Vagina (tissue), 2 donors: Measurements from ENCODE around the gene LCLAT1. TPM values are rescaled to one million over a fixed set of nuclear protein-coding genes. Genes with fewer than 3 reads are reported as not detected.
"Not testable (repeated sequence)": the region's sequence is repeated elsewhere in the genome, so short reads cannot be mapped to it uniquely, and the experiment has no call there.

ENCODE experiments used
- DNase-seq, 2 donors: peaks; one replicate each; pipeline ENCODE4 v3.0.0-alpha.2; 2017; ENCODE audit errors: extremely low spot score in 2 of 2
- H3K27ac ChIP-seq: fragments of 200-600 bp; sonication (generic); one replicate; pipeline ENCODE4 v1.5.1; 2019
- H3K27me3 ChIP-seq: fragments of 200-600 bp; sonication (generic); one replicate; pipeline ENCODE4 v1.5.1; 2019
- H3K36me3 ChIP-seq, 2 donors: fragments of 200-600 bp; sonication (generic); one replicate each; pipeline ENCODE4 v1.5.1; 2017 to 2019
- H3K4me1 ChIP-seq: fragments of 200-600 bp; sonication (generic); one replicate; pipeline ENCODE4 v1.5.1; 2019
- H3K4me3 ChIP-seq, 2 donors: fragments of 200-600 bp; sonication (generic); 1 replicate in 1 of 2; 2 replicates in 1 of 2; pipeline ENCODE4 v1.5.1; 2016 to 2019
- H3K9me3 ChIP-seq: fragments of 200-600 bp; sonication (generic); one replicate; pipeline ENCODE4 v1.5.1; 2019
- CTCF ChIP-seq, 3 experiments: fragments of 450-650 bp in 2 of 3; fragments of 200-600 bp in 1 of 3; sonication (generic) in 1 of 3; IDR thresholded peaks; one replicate each; pipeline ENCODE4 v1.5.1; 2017 to 2019; ENCODE audit warnings: antibody characterized with exemption in 3 of 3, mild to moderate bottlenecking in 2 of 3, moderate library complexity in 2 of 3
- POLR2A ChIP-seq, 2 donors: fragments of 450-650 bp; IDR thresholded peaks; one replicate each; pipeline ENCODE4 v1.6.1; 2017; ENCODE audit warnings: antibody characterized with exemption in 2 of 2, mild to moderate bottlenecking in 2 of 2, moderate library complexity in 2 of 2
- POLR2AphosphoS5 ChIP-seq, 2 donors: sonication (generic); formaldehyde crosslinking; IDR thresholded peaks; one replicate each; pipeline ENCODE4 v1.9.0; 2017; ENCODE audit warnings: antibody characterized with exemption in 2 of 2, mild to moderate bottlenecking in 2 of 2, low read depth in 1 of 2; ENCODE audit not compliant: insufficient read depth in 1 of 2
- intact Hi-C: fragments of 100-400 bp; cut with DNase I; formaldehyde crosslinking; loops from one replicate; pipeline ENCODE4 v1.15.1; 2023
- total RNA-seq: library from RNA; depleted of rRNA; stranded (reverse); fragments of >200 nt; gene quantifications from one replicate; pipeline ENCODE4 v1.2.3, GENCODE V29; 2016

The LCLAT1 gene
- total RNA-seq, 1 donor from 2014 or later, result 19.6 TPM

- H3K9me3 ChIP-seq, result no peaks in the 10 kb centered on the region
- intact Hi-C loops, result no loop called here
Observed at GRCh38 chr2:30612371-30612770, 165.3 kb downstream of the LCLAT1 start.

GRCh38 chr2:30613001-30613400 lies 166.0 kb downstream of the LCLAT1 start:
- no peak for DNase-seq

More at GRCh38 chr2:30612371-30612770, 165.3 kb downstream of the LCLAT1 start:
- no peaks in the 10 kb centered on the region for H3K27me3 ChIP-seq
- DNase-seq, result no peak
- no peaks in the 10 kb centered on the region for H3K36me3 ChIP-seq
- no peaks in the 10 kb centered on the region for H3K4me1 ChIP-seq
- H3K27ac ChIP-seq, result no peak overlapping the region
- no peak for TF ChIP-seq CTCF (IDR thresholded peaks at IDR 0.05)
- TF ChIP-seq POLR2A (IDR thresholded peaks at IDR 0.05), result no peak
- no peak for TF ChIP-seq POLR2AphosphoS5 (IDR thresholded peaks at IDR 0.05; ENCODE audit: insufficient read depth in 1 of 2, low read depth in 1 of 2)
- H3K4me3 ChIP-seq, result no peak overlapping the region

GRCh38 chr2:30614227-30614626 lies 167.2 kb downstream of the LCLAT1 start:
- H3K27me3 ChIP-seq, intact Hi-C loops, DNase-seq, H3K27ac ChIP-seq, H3K4me3 ChIP-seq, H3K9me3 ChIP-seq, H3K36me3 ChIP-seq, H3K4me1 ChIP-seq: not testable (repeated sequence)

More at GRCh38 chr2:30613001-30613400, 166.0 kb downstream of the LCLAT1 start:
- H3K27me3 ChIP-seq, result no peaks in the 10 kb centered on the region
- intact Hi-C loops, result no loop called here
- no peak overlapping the region for H3K27ac ChIP-seq
- H3K4me3 ChIP-seq, result no peak overlapping the region
- H3K36me3 ChIP-seq, result no peaks in the 10 kb centered on the region
- H3K4me1 ChIP-seq, result no peaks in the 10 kb centered on the region
- no peaks in the 10 kb centered on the region for H3K9me3 ChIP-seq
- TF ChIP-seq POLR2AphosphoS5 (IDR thresholded peaks at IDR 0.05; ENCODE audit: insufficient read depth in 1 of 2, low read depth in 1 of 2) (no peak), CTCF (IDR thresholded peaks at IDR 0.05) (no peak), POLR2A (IDR thresholded peaks at IDR 0.05) (no peak)

- H3K9me3 ChIP-seq, result no peaks in the 10 kb centered on the region
- intact Hi-C loops, result no loop called here
- no peak overlapping the region for H3K27ac ChIP-seq
- H3K27me3 ChIP-seq, result no peaks in the 10 kb centered on the region
- H3K4me3 ChIP-seq, result no peak overlapping the region
- TF ChIP-seq POLR2A (IDR thresholded peaks at IDR 0.05) (no peak), CTCF (IDR thresholded peaks at IDR 0.05) (no peak), POLR2AphosphoS5 (IDR thresholded peaks at IDR 0.05; ENCODE audit: insufficient read depth in 1 of 2, low read depth in 1 of 2) (no peak)
- no peaks in the 10 kb centered on the region for H3K4me1 ChIP-seq
- DNase-seq, result no peak
- H3K36me3 ChIP-seq, result no peaks in the 10 kb centered on the region
Observed at GRCh38 chr2:30615926-30616325, 168.9 kb downstream of the LCLAT1 start.

- no peak overlapping the region for H3K4me3 ChIP-seq
- H3K27ac ChIP-seq, result no peak overlapping the region
- intact Hi-C loops, result no loop called here
- no peaks in the 10 kb centered on the region for H3K27me3 ChIP-seq
- H3K4me1 ChIP-seq, result no peaks in the 10 kb centered on the region
- no peak for DNase-seq
- H3K9me3 ChIP-seq, result no peaks in the 10 kb centered on the region
- H3K36me3 ChIP-seq, result no peaks in the 10 kb centered on the region
- TF ChIP-seq POLR2AphosphoS5 (IDR thresholded peaks at IDR 0.05; ENCODE audit: insufficient read depth in 1 of 2, low read depth in 1 of 2) (no peak), POLR2A (IDR thresholded peaks at IDR 0.05) (no peak), CTCF (IDR thresholded peaks at IDR 0.05) (no peak)
Observed at GRCh38 chr2:30620102-30620501, 173.1 kb downstream of the LCLAT1 start.

- Histone ChIP-seq H3K36me3 (no peaks in the 10 kb centered on the region), H3K9me3 (no peaks in the 10 kb centered on the region), H3K4me1 (no peaks in the 10 kb centered on the region), H3K27me3 (no peaks in the 10 kb centered on the region), H3K27ac (no peak overlapping the region), H3K4me3 (no peak overlapping the region)
- no peak for DNase-seq
- intact Hi-C loops, result no loop called here
- no peak for TF ChIP-seq CTCF (IDR thresholded peaks at IDR 0.05)
- TF ChIP-seq POLR2A (IDR thresholded peaks at IDR 0.05), result no peak
- TF ChIP-seq POLR2AphosphoS5 (IDR thresholded peaks at IDR 0.05; ENCODE audit: insufficient read depth in 1 of 2, low read depth in 1 of 2), result no peak
Observed at GRCh38 chr2:30621836-30622235, 174.8 kb downstream of the LCLAT1 start.
